ENCODE data around the gene KRTAP2-3.

The KRTAP2-3 gene

GRCh38 chr17:41019415-41019814, 40.5 kb downstream of the KRTAP2-3 start:
- no peak for DNase-seq (ENCODE audit: low read depth, low spot score)
- in situ Hi-C loops (cut with HindIII; ENCODE audit: low sequenced_read_pairs) = no loop called here
- H3K4me3 ChIP-seq (ENCODE audit: low read depth, low read length) = no peak overlapping the region
- TF ChIP-seq CTCF (IDR thresholded peaks at IDR 0.05; ENCODE audit: low read depth, low read length) = no peak

- in situ Hi-C loops (cut with HindIII; ENCODE audit: low sequenced_read_pairs) = no loop called here
- no peak overlapping the region for H3K4me3 ChIP-seq (ENCODE audit: low read depth, low read length)
- no peak for DNase-seq (ENCODE audit: low read depth, low spot score)
- TF ChIP-seq CTCF (IDR thresholded peaks at IDR 0.05; ENCODE audit: low read depth, low read length) = no peak
Measured at GRCh38 chr17:41018541-41018940, 41.4 kb downstream of the KRTAP2-3 start.

GRCh38 chr17:41016578-41017215, 43.2 kb downstream of the KRTAP2-3 start:
- H3K4me3 ChIP-seq (ENCODE audit: low read depth, low read length) = no peak overlapping the region
- DNase-seq (ENCODE audit: low read depth, low spot score) = no peak
- TF ChIP-seq CTCF (IDR thresholded peaks at IDR 0.05; ENCODE audit: low read depth, low read length) = no peak
- in situ Hi-C loops (cut with HindIII; ENCODE audit: low sequenced_read_pairs) = no loop called here

GRCh38 chr17:41015454-41015853, 44.5 kb downstream of the KRTAP2-3 start:
- in situ Hi-C loops (cut with HindIII; ENCODE audit: low sequenced_read_pairs) = no loop called here
- TF ChIP-seq CTCF (IDR thresholded peaks at IDR 0.05; ENCODE audit: low read depth, low read length) = no peak
- no peak for DNase-seq (ENCODE audit: low read depth, low spot score)
- H3K4me3 ChIP-seq (ENCODE audit: low read depth, low read length) = no peak overlapping the region

GRCh38 chr17:41013606-41014005, 46.3 kb downstream of the KRTAP2-3 start:
- no peak for DNase-seq (ENCODE audit: low read depth, low spot score)
- TF ChIP-seq CTCF (IDR thresholded peaks at IDR 0.05; ENCODE audit: low read depth, low read length) = no peak
- H3K4me3 ChIP-seq (ENCODE audit: low read depth, low read length) = no peak overlapping the region
- in situ Hi-C loops (cut with HindIII; ENCODE audit: low sequenced_read_pairs) = no loop called here

GRCh38 chr17:41013181-41013580, 46.7 kb downstream of the KRTAP2-3 start:
- no peak for DNase-seq (ENCODE audit: low read depth, low spot score)
- in situ Hi-C loops (cut with HindIII; ENCODE audit: low sequenced_read_pairs) = no loop called here
- H3K4me3 ChIP-seq (ENCODE audit: low read depth, low read length) = no peak overlapping the region
- TF ChIP-seq CTCF (IDR thresholded peaks at IDR 0.05; ENCODE audit: low read depth, low read length) = no peak

All from astrocyte of the spinal cord (primary cell).